Endothelial cell of umbilical vein (primary cell): Measurements from ENCODE around the gene RNF157.
"Not testable (repeated sequence)": the region's sequence is repeated elsewhere in the genome, so short reads cannot be mapped to it uniquely, and the experiment has no call there.

Experiments
- EZH2 ChIP-seq: IDR thresholded peaks from 2 replicates; pipeline ENCODE4 v1.6.1; 2012; ENCODE audit warnings: borderline replicate concordance, low read depth, mild to moderate bottlenecking, moderate library complexity, low read length, inconsistent platforms; ENCODE audit not compliant: severe bottlenecking
- GATA2 ChIP-seq: IDR thresholded peaks from 2 replicates; pipeline ENCODE4 v1.7.0; 2011; ENCODE audit warnings: low read depth, mild to moderate bottlenecking, moderate library complexity, mixed read lengths, low read length; ENCODE audit not compliant: insufficient read length, insufficient read depth
- TF ChIP-seq, protein P1 (sequence below), 2 donors: IDR thresholded peaks; 1 replicate in 1 of 2; 2 replicates in 1 of 2; pipeline ENCODE4 v1.5.1; 2011; ENCODE audit warnings: low read length in 2 of 2, mild to moderate bottlenecking in 2 of 2, moderate library complexity in 2 of 2, control low read depth in 1 of 2, inconsistent platforms in 1 of 2, low read depth in 1 of 2; ENCODE audit not compliant: insufficient read depth in 1 of 2; ENCODE audit errors: extremely low read depth in 1 of 2

DNA sequence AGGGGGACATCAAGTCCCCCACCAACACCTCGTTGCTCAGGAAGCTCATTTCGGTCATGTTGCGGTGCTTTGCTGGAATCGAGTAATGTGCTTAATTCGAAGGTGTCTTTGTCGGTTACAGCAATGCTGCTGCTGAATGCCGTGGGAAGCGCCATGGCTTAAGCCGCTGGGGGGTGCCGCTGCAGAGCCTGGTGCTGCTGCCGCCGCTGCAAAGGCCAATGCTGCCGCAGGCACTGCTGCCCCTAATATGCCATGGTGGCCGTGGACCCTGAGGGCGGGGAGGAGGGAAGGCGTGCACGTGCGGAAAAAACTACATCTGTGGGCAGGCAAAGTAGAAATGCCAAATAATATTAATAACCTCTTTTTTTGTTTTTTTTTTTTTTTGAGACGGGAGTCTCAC, 13.5 kb downstream of the RNF157 start:
- TF ChIP-seq EZH2, GATA2: not testable (repeated sequence)
- TF ChIP-seq, protein P1, sequence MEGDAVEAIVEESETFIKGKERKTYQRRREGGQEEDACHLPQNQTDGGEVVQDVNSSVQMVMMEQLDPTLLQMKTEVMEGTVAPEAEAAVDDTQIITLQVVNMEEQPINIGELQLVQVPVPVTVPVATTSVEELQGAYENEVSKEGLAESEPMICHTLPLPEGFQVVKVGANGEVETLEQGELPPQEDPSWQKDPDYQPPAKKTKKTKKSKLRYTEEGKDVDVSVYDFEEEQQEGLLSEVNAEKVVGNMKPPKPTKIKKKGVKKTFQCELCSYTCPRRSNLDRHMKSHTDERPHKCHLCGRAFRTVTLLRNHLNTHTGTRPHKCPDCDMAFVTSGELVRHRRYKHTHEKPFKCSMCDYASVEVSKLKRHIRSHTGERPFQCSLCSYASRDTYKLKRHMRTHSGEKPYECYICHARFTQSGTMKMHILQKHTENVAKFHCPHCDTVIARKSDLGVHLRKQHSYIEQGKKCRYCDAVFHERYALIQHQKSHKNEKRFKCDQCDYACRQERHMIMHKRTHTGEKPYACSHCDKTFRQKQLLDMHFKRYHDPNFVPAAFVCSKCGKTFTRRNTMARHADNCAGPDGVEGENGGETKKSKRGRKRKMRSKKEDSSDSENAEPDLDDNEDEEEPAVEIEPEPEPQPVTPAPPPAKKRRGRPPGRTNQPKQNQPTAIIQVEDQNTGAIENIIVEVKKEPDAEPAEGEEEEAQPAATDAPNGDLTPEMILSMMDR (IDR thresholded peaks at IDR 0.05; ENCODE audit: extremely low read depth in 1 of 2, insufficient read depth in 1 of 2, low read depth in 1 of 2, low read length in 2 of 2) = not testable (repeated sequence)
